ENCODE data around the gene TMEM63B.

The TMEM63B gene

GRCh38 chr6:44117397-44118128, 9.8 kb upstream of the TMEM63B start:
- no peak for DNase-seq (ENCODE audit: low read depth in 2 of 2)

DNA sequence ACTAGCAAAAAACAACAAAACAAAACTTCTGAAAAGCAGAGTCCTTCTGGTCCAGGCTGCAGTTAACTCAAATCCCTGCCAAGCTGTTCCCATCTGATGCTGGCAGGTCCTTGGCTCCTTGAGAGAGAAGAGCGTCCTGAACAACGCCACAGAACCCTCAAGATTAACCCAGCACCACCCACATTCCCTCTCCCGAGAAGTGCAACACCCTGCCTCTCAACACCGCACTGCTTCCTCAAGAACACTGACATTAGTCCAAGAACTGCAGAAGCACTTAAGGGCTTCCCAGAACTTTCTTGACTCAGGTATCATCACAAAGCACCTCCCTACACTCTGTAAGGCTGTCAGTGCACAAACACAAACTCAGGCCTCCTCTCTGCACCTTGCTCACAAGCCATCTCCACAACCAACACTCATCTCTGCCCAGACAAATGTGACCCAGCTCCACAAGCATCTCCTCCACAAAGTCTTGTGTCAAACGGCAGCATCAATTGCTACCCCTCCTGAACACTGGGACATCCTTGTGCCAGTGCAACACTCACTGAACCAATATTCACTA, 7.6 kb upstream of the TMEM63B start:
- DNase-seq (ENCODE audit: low read depth in 2 of 2): no peak

DNA sequence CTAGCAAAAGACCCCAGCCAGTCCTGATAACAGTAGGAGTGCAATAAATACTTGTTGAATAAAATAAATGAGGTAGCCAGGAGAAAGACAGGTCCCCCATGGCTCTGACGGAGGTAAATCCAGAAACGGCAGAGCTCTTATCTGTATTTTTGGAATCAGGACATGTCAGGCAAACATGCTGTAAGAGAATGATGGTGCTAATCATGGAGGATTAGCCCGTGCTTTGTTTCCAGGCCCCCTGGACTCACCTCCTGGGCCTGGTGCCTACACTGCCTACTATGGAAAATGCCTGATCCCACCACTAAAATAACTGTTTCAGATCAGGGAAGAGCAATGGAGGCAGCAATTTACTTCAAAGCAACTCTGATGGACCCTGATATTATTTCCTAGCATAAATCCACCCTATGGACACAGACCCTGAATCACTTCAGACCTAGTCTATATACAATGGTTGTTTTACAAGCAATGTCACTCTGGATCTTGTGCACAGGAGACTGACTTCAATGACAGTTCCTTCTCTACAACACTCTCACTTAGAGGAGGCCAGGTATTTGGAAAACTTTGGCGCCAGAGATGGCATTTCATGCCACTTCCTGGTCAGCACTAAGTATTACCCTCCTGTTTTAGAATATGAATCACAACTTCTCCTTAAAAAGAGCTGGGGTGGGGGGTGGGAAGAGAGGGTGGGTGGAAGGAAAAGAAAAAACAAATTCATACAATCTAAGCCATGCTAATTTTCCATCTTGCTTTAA, 6.5 kb upstream of the TMEM63B start:
- DNase-seq (ENCODE audit: low read depth in 2 of 2): no peak

DNA sequence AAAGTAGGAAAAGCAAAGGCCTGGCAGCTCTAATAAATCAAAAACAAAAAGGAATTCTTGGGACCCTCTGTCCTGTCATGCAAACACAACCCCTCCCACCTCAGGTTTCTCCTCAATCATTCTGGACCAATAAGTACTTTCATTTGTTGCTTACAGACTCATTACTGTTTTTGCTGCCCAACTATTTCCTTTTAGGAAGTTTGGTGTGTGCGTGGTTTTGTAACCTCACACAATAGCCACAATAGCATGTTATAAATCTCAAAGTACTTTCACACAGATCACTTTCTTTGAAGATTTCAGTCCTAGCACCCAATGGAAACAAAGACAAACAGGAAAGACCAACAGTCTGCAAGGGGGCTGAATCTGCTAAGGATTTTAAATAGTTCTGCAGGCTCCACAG, 4.6 kb upstream of the TMEM63B start:
- DNase-seq (ENCODE audit: low read depth in 2 of 2): no peak

DNA sequence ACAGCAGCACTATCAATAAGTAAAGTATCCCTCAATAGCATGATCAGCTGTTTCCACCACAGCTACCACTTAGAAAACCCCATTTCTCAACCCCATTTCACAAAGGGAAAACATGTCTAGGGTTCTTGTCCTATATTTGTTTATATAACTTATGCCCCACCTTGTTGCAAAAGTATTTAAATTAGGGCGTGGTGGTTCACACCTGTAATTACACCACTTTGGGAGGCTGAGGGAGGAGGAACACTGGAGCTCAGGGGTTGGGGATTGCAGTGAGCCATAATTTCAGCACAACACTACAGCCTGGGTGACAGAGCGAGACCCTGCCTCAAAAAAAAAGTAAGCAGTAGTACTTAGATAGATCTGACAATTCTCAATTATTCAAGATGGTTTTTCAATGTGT, 3.8 kb upstream of the TMEM63B start:
- no peak for DNase-seq (ENCODE audit: low read depth in 2 of 2)

DNA sequence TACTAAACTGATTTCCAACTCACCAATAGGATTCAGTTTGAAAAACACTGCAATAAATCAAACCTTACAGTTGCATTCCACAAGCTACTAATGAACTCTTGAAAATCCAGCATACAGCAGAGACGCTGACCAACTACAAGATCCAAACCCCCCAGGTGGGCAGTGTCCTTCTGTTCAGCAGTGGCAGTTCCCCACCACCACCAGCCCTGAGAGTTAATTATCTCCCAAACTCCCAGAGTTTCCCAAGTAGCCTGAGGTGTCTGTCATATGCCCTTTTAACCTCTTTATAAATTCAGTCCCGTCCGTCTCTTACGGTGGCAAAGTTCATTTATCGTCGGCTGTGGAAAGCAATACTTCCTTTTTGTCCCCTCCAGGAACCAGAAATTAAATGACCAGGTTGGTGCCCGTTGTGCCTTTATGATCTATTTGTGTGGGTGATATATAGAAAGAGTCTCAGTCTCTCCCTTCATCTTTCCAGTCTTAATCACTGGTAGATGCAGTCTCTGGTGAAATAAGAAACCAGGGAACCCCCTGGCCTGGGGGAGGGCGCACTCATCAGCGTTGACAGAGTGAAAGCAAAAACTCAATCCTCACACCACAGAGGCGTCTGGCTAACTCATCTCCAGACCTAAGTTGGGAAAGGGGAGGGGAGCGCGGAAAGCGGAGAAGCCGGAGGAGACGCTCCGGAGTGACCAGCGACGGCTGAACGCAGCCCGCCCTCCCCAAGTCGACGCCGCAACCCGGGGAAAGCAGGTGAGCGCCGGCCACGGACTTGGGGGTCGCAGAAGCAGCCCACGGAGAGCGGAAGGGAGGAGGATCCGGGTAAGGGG, 819 bp upstream of the TMEM63B start:
- DNase-seq (ENCODE audit: low read depth in 2 of 2): peak; percentile 65 to 72

DNA sequence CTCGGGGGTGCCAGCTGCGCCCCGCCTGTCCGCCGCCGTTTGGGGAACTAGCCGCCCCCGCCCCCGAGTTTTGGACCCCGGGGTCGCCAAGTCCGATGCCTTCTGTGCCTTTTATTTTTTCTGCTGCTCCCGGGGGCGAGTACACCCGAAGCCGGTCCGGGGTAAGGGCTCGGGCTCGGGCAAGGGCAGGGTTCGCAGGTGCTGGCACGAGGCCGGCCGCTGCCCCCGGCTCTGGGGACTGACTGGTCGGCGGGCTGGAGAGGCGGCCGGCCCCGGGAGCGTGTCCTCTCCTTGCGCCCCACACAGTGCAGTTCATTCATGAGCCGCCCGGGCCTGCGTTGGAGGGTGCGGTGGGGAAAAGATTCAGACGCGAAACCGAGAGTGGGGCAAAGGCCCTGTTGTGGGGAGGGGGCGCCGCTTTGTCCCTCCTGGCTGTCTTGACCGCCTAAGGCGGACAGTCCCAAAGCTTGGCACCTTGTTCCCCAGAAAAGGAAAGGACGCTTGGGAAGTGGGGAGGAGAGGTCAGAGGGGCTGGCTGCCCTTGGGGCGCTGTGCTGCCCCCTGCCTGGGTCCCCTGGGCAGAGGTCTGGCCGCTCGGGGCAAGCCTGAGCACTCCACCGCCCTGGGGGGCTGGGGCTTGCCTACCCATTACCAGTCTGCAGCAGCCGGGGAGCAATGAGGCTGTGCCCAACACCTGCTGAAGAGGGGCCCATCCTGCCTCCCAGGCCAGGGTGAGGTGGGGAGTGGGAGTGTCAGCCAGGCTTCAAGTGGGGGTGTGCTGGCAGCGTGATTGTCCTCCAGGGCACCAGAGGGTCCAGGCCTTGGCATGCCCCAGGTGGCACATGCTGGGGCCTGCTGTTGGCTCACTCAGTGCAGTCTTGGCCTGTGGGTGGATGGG, 915 bp downstream of the TMEM63B start:
- DNase-seq (ENCODE audit: low read depth in 2 of 2): no peak

DNA sequence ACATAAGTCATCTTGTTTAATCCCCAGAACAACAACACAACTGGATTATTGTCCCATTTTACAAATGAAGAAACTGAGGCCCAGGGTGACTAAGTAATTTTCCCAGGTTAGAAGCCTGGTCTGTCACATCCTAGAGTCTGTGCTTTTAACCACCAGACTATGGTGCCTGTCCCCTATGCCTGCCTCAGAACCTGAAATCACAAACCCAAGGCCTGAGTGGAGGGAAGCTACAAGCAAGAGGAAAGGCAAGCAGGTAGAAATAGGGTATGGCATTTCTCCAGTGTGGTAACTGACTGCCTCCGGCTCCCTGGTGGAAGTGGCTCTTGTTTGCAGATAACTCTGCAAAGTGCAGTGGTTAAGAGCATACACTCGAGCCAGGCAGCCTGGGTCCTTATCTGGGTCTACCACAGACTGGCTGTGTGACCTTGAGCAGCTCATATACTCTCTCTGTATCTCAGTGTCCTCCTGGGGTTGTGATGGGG, 2.5 kb downstream of the TMEM63B start:
- DNase-seq (ENCODE audit: low read depth in 2 of 2): no peak

- no peak for DNase-seq (ENCODE audit: low read depth in 2 of 2)
Measured at GRCh38 chr6:44131892-44132291, 4.5 kb downstream of the TMEM63B start.

- DNase-seq (ENCODE audit: low read depth in 2 of 2): no peak
Measured at GRCh38 chr6:44132476-44132875, 5.1 kb downstream of the TMEM63B start.

DNA sequence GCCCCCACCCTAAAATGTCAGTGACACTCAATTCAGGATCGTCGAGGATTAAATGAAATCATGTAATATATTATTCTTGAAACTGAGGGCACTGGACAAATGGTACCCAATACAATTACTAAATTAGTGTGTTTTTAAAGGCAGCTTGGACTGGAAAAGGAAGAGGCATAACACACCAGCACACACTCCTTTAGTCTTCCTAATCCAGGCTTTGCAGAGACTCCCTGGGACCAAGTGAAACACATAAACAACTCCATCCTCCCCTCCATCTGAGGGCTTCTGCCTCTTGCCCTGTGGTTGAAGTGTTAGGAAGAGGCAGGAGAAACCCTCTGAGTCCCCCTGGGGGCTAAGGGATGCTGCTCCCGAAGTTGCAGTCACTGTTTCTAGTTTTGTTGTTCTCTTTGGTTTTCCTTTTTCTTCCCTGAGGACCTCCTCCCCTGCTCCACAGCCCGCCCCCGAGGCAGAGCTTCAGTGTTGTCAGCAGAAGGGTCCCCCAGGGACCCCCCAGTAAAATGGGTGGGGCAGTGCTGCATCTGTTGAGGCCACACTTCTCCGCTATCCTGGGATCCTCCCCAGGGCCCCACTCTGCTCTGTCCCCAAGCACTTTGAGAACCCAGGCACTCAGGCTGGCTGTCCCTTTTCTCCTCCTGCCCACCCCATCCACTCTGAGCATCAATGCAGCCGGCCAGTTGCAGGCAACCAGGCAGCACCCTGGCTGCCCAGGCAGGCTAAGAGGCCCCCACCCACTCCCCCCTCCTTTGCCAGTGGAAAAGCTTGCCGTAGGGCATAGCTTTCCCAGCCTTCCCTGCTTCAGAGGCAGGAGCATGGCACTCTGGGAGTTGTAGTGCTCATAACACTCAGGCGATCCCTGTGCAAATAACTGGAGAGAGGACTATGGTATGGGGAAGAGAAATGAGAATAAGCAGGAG, 5.9 kb downstream of the TMEM63B start:
- no peak for DNase-seq (ENCODE audit: low read depth in 2 of 2)

GRCh38 chr6:44133981-44134711, 6.8 kb downstream of the TMEM63B start:
- no peak for DNase-seq (ENCODE audit: low read depth in 2 of 2)

DNA sequence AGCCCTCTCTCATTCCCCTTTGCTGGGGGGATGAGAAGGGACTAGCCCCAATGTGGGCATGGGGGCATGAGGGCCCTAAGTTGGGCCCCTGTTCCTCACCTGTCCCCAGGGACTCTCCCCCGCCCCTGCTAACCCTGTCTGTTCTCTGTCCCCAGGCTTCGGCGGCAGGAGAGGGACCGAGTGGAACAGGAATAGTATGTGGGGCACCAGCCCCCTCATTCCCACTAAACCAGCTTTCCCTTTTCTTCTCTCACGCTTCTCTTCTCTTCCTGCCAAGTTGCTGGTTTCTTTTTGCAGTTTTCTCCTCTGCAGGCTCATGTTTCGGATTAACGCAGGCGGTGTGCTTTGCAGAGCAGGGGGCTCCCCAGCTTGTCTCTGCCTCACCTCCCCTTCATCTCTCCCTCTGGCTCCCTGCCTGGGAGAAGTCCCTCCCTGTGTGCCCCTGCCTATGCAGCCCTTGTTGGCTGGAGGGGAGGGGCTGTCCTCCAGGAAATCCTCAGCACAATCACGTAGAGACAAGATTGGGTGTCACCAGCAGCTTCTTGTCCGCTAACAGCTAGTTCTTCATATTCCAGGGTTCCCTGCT, 7.9 kb downstream of the TMEM63B start:
- DNase-seq (ENCODE audit: low read depth in 2 of 2): no peak

- DNase-seq (ENCODE audit: low read depth in 2 of 2): no peak
Measured at GRCh38 chr6:44135875-44136274, 8.5 kb downstream of the TMEM63B start.

- no peak for DNase-seq (ENCODE audit: low read depth in 2 of 2)
Measured at GRCh38 chr6:44138717-44139350, 11.5 kb downstream of the TMEM63B start.

GRCh38 chr6:44139351-44139743, 12.0 kb downstream of the TMEM63B start:
- no peak for DNase-seq (ENCODE audit: low read depth in 2 of 2)

DNA sequence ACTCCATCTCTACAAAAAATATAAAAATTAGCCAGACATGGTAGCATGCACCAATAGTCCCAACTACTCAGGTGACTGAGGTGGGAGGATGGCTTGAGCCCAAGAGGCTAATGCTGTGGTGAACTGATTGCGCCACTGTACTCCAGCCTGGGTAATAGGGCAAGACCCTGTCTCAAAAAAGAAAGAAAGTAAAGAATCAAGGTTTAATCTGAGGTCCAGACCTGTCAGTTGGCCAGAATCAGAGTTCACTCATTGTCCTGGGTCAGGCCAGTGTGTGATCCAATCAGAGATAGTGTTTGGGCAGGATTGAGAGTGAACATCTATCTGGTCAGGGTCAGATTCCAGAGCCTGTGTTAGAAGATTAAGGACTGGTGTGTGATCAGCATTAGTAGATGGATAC, 15.5 kb downstream of the TMEM63B start:
- no peak for DNase-seq (ENCODE audit: low read depth in 2 of 2)

DNA sequence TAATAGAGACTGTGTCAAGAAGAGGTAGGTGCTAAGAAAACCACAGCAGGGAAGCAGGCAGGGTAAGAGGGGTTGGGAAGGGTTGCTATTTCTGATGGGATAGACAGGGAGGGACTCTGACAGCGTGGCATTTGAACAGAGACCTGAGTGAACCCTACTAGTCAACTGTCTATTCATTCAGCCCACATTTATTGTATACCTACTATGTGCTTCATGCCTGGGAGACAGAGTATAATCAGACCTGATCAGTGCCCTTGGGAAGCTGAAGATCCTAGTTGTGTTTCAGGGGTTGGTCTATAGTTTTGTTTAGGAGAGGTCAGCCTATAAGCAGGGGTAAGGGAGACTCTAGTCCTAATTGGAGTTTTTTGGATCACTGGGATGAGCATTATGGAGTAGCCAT, 16.4 kb downstream of the TMEM63B start:
- no peak for DNase-seq (ENCODE audit: low read depth in 2 of 2)
